ENCODE measurements around the gene RAD51B. TPM values are rescaled to one million over a fixed set of nuclear protein-coding genes. Genes with fewer than 3 reads are reported as not detected.

Gene RAD51B
- total and polyA plus RNA-seq, 2 of the 13 experiments (the other 11 are each of a cell fraction or from before 2014, with no cell fraction given) = 7.0 to 9.5 TPM

DNA sequence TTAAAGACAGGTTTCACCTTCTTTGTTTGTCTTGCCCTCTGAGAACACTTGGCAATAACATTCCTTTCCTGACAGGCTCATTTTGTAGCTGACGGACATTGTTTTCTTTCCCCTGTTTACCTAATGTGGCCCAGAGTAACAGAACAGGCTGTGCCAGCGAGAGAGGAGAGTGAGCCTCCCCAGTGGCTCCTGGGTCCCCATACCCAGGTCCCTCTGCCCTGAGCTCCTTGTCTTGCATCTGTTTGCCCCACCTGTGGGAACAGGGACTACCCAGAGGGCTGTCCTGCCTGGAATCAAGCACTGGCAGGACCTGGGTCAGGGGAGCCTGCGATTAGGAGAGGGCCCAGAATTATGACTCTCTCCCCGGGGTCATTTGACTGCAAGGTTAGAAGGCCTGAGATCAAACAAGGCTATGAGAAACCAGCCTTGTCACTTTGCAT, 750.4 kb downstream of the RAD51B start (continued):
- TF ChIP-seq, protein P1, sequence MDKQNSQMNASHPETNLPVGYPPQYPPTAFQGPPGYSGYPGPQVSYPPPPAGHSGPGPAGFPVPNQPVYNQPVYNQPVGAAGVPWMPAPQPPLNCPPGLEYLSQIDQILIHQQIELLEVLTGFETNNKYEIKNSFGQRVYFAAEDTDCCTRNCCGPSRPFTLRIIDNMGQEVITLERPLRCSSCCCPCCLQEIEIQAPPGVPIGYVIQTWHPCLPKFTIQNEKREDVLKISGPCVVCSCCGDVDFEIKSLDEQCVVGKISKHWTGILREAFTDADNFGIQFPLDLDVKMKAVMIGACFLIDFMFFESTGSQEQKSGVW (CRISPR knock-in tag; IDR thresholded peaks at IDR 0.05; ENCODE audit: borderline replicate concordance) = no peak
- TF ChIP-seq ZNF235 (CRISPR knock-in tag; IDR thresholded peaks at IDR 0.05; ENCODE audit: borderline replicate concordance) (no peak), ZNF720 (CRISPR knock-in tag; IDR thresholded peaks at IDR 0.05) (no peak), RFX5 (IDR thresholded peaks at IDR 0.05; ENCODE audit: low read depth, low read length) (no peak), SAP130 (CRISPR knock-in tag; IDR thresholded peaks at IDR 0.05; ENCODE audit: low read depth) (0 out of 2 replicates have a peak, but pooled peaks have one; percentile 33), FOXO1 (CRISPR knock-in tag; IDR thresholded peaks at IDR 0.05) (0 out of 2 replicates have a peak, but pooled peaks have one; percentile 13), MAX (IDR thresholded peaks at IDR 0.05) (no peak)
- TF ChIP-seq, protein P2, sequence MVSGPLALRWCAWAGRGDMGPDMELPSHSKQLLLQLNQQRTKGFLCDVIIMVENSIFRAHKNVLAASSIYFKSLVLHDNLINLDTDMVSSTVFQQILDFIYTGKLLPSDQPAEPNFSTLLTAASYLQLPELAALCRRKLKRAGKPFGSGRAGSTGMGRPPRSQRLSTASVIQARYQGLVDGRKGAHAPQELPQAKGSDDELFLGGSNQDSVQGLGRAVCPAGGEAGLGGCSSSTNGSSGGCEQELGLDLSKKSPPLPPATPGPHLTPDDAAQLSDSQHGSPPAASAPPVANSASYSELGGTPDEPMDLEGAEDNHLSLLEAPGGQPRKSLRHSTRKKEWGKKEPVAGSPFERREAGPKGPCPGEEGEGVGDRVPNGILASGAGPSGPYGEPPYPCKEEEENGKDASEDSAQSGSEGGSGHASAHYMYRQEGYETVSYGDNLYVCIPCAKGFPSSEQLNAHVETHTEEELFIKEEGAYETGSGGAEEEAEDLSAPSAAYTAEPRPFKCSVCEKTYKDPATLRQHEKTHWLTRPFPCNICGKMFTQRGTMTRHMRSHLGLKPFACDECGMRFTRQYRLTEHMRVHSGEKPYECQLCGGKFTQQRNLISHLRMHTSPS (CRISPR knock-in tag; IDR thresholded peaks at IDR 0.05; ENCODE audit: low read depth) = peak; percentile 63; the same call in 1 of the 2 replicates

- intact Hi-C loops (cut with micrococcal nuclease; ENCODE audit: unreplicated experiment) = no loop called here
- no peak for TF ChIP-seq NCOA1 (CRISPR knock-in tag; IDR thresholded peaks at IDR 0.05)
- TF ChIP-seq RBFOX2 (IDR thresholded peaks at IDR 0.05; ENCODE audit: low read depth, low read length) = no peak
- TF ChIP-seq SOX13 (IDR thresholded peaks at IDR 0.05) = no peak
- no peak for TF ChIP-seq SOX13 (CRISPR knock-in tag; conservative IDR thresholded peaks at IDR 0.05 in 1 of 2, IDR thresholded peaks at IDR 0.05 in 1 of 2)
- no peak for TF ChIP-seq CENPX (CRISPR knock-in tag; IDR thresholded peaks at IDR 0.05)
- TF ChIP-seq ZNF274 (CRISPR knock-in tag; IDR thresholded peaks at IDR 0.05) = no peak
- no peak for TF ChIP-seq ZNF431 (CRISPR knock-in tag; IDR thresholded peaks at IDR 0.05; ENCODE audit: borderline replicate concordance, low read depth)
- no peak for TF ChIP-seq NR3C1 (CRISPR knock-in tag; IDR thresholded peaks at IDR 0.05)
- TF ChIP-seq EEA1 (CRISPR knock-in tag; IDR thresholded peaks at IDR 0.05; ENCODE audit: borderline replicate concordance) = no peak
- peak; percentile 100 for TF ChIP-seq ZNF543 (CRISPR knock-in tag; IDR thresholded peaks at IDR 0.05)
- TF ChIP-seq HIVEP1 (CRISPR knock-in tag; IDR thresholded peaks at IDR 0.05) = no peak
- TF ChIP-seq FOXA1 (IDR thresholded peaks at IDR 0.05) = no peak
- no peak for TF ChIP-seq FOXA1 (CRISPR knock-in tag; IDR thresholded peaks at IDR 0.05)
- TF ChIP-seq, protein P3, sequence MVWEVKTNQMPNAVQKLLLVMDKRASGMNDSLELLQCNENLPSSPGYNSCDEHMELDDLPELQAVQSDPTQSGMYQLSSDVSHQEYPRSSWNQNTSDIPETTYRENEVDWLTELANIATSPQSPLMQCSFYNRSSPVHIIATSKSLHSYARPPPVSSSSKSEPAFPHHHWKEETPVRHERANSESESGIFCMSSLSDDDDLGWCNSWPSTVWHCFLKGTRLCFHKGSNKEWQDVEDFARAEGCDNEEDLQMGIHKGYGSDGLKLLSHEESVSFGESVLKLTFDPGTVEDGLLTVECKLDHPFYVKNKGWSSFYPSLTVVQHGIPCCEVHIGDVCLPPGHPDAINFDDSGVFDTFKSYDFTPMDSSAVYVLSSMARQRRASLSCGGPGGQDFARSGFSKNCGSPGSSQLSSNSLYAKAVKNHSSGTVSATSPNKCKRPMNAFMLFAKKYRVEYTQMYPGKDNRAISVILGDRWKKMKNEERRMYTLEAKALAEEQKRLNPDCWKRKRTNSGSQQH (CRISPR knock-in tag; IDR thresholded peaks at IDR 0.05; ENCODE audit: low read depth) = no peak
- TF ChIP-seq SMARCC2 (IDR thresholded peaks at IDR 0.05) = no peak
These were observed 751.6 kb downstream of the RAD51B start for GRCh38 chr14:68571114-68571591.

More at GRCh38 chr14:68571114-68571591, 751.6 kb downstream of the RAD51B start:
- Histone ChIP-seq H4K20me1 (ENCODE audit: insufficient read depth, low read length) (no peaks in the 10 kb centered on the region), H3K79me2 (ENCODE audit: insufficient read depth, low read length) (no peaks in the 10 kb centered on the region), H2AFZ (ENCODE audit: low read length) (no peak overlapping the region), H3K4me3 (replicated peaks in 1 of 3; ENCODE audit: insufficient read depth in 1 of 3, low read depth in 2 of 3, low read length in 3 of 3) (no peak overlapping the region), H3K9ac (ENCODE audit: insufficient read depth, low read depth, low read length) (no peak overlapping the region), H3K4me1 (ENCODE audit: insufficient read depth, low read length) (peaks cover 70% of the 10 kb centered on the region), H3K27ac (ENCODE audit: extremely low read length, insufficient read depth, low read length) (no peak overlapping the region), H3K27me3 (ENCODE audit: control insufficient read depth in 1 of 2, insufficient read depth in 2 of 2, low read length in 2 of 2) (no peaks in the 10 kb centered on the region), H3K4me2 (ENCODE audit: low read depth, low read length) (no peak overlapping the region), H3K36me3 (replicated peaks in 1 of 2; ENCODE audit: control insufficient read depth in 1 of 2, insufficient read depth in 2 of 2, low read length in 2 of 2) (no peaks in the 10 kb centered on the region), H3K9me3 (ENCODE audit: low read length) (0 out of 2 replicates have a peak, but pooled peaks cover 5% of the 10 kb centered on the region)
- DNase-seq (ENCODE audit: low spot score) (no peak), ATAC-seq (no peak), FAIRE-seq (no peak)
- ChIA-PET CTCF (ENCODE audit: low intra/inter-chr PET ratio, low total read pairs) (no interaction called here), POLR2A (interaction anchor here (1.4 to 1.5 kb wide), 2 partner anchors 28 to 222 kb away, joined by 3 to 4 read pairs; partner anchors contain the start of gene ZFP36L1)
- WGBS (ENCODE audit: low lambda C conversion rate) = 71% methylated on average over 4 of the region's 4 CpGs
- BruUV-seq (replicated peaks) = no TSS peak
- in situ Hi-C loops (cut with HindIII; ENCODE audit: extremely low pct_ligation_motif_present, low pct_unique_long_range_greater_than_20kb) = no loop called here

Measured in HepG2 (cell line).